Dendritic cell treated with granulocyte-macrophage colony-stimulating factor and Interleukin-4, amounts not matched to agents 40 ng/mL and 50 ng/mL, for 4 days (primary cell): ENCODE measurements around the gene PDSS2.
"Not testable (repeated sequence)": the region's sequence is repeated elsewhere in the genome, so short reads cannot be mapped to it uniquely, and the experiment has no call there.

ENCODE experiments used
- H3K27ac Mint-ChIP-seq: one replicate; pipeline ENCODE4 v1.8.0; 2022; ENCODE audit warnings: mild to moderate bottlenecking, mixed read lengths
- H3K27me3 Mint-ChIP-seq: one replicate; pipeline ENCODE4 v1.8.0; 2022; ENCODE audit warnings: mild to moderate bottlenecking, mixed read lengths
- H3K36me3 Mint-ChIP-seq: one replicate; pipeline ENCODE4 v1.8.0; 2022; ENCODE audit warnings: low read depth, mixed read lengths
- H3K4me1 Mint-ChIP-seq: one replicate; pipeline ENCODE4 v1.8.0; 2022; ENCODE audit warnings: low read depth, mixed read lengths
- H3K4me3 Mint-ChIP-seq: one replicate; pipeline ENCODE4 v1.8.0; 2022; ENCODE audit warnings: mild to moderate bottlenecking, moderate library complexity, mixed read lengths
- H3K9me3 Mint-ChIP-seq: one replicate; pipeline ENCODE4 v1.8.0; 2022; ENCODE audit warnings: mixed read lengths
- intact Hi-C: fragments of 100-400 bp; cut with micrococcal nuclease; formaldehyde crosslinking; loops from one replicate; pipeline ENCODE4 v1.15.0; 2022

PDSS2 gene

GRCh38 chr6:107488875-107489635 lies 29.7 kb upstream of the PDSS2 start:
- Mint-ChIP-seq H3K27ac (peak overlapping the region; percentile 64), H3K27me3 (peaks cover 44% of the 10 kb centered on the region), H3K9me3 (no peaks in the 10 kb centered on the region), H3K4me1 (peaks cover 33% of the 10 kb centered on the region), H3K36me3 (peaks cover 7% of the 10 kb centered on the region), H3K4me3 (peak overlapping the region; percentile 74)
- intact Hi-C loops: no loop called here

- Mint-ChIP-seq H3K36me3 (peaks cover 7% of the 10 kb centered on the region), H3K9me3 (no peaks in the 10 kb centered on the region), H3K27ac (peak overlapping the region; percentile 64), H3K4me3 (peak overlapping the region; percentile 74), H3K4me1 (peaks cover 33% of the 10 kb centered on the region), H3K27me3 (peaks cover 47% of the 10 kb centered on the region)
- intact Hi-C loops: no loop called here
Measured at GRCh38 chr6:107488174-107488874, 29.0 kb upstream of the PDSS2 start.

GRCh38 chr6:107485157-107485556 lies 25.8 kb upstream of the PDSS2 start:
- Mint-ChIP-seq H3K9me3 (no peaks in the 10 kb centered on the region), H3K36me3 (peaks cover 1% of the 10 kb centered on the region), H3K4me3 (no peak overlapping the region), H3K4me1 (peaks cover 19% of the 10 kb centered on the region), H3K27me3 (peaks cover 68% of the 10 kb centered on the region), H3K27ac (no peak overlapping the region)
- intact Hi-C loops: no loop called here

- Mint-ChIP-seq H3K36me3 (no peaks in the 10 kb centered on the region), H3K27ac (no peak overlapping the region), H3K27me3 (peaks cover 39% of the 10 kb centered on the region), H3K4me1 (no peaks in the 10 kb centered on the region), H3K4me3 (no peak overlapping the region), H3K9me3 (no peaks in the 10 kb centered on the region)
- intact Hi-C loops: no loop called here
Measured at GRCh38 chr6:107479089-107479690, 19.8 kb upstream of the PDSS2 start.

GRCh38 chr6:107475826-107476225 lies 16.5 kb upstream of the PDSS2 start:
- H3K27ac Mint-ChIP-seq, H3K4me1 Mint-ChIP-seq, H3K9me3 Mint-ChIP-seq, H3K4me3 Mint-ChIP-seq, H3K36me3 Mint-ChIP-seq, intact Hi-C loops: not testable (repeated sequence)
- H3K27me3 Mint-ChIP-seq: peaks cover 27% of the 10 kb centered on the region

GRCh38 chr6:107475360-107475759 lies 16.0 kb upstream of the PDSS2 start:
- H3K27me3 Mint-ChIP-seq: peaks cover 23% of the 10 kb centered on the region
- H3K36me3 Mint-ChIP-seq, intact Hi-C loops, H3K4me3 Mint-ChIP-seq, H3K9me3 Mint-ChIP-seq, H3K27ac Mint-ChIP-seq, H3K4me1 Mint-ChIP-seq: not testable (repeated sequence)

- Mint-ChIP-seq H3K27me3 (peaks cover 22% of the 10 kb centered on the region), H3K36me3 (no peaks in the 10 kb centered on the region), H3K9me3 (no peaks in the 10 kb centered on the region), H3K4me3 (no peak overlapping the region), H3K27ac (no peak overlapping the region), H3K4me1 (no peaks in the 10 kb centered on the region)
- intact Hi-C loops: no loop called here
Measured at GRCh38 chr6:107473660-107474059, 14.3 kb upstream of the PDSS2 start.

- peaks cover 21% of the 10 kb centered on the region for H3K27me3 Mint-ChIP-seq
- intact Hi-C loops: no loop called here
- no peak overlapping the region for H3K4me3 Mint-ChIP-seq
- H3K36me3 Mint-ChIP-seq: no peaks in the 10 kb centered on the region
- H3K27ac Mint-ChIP-seq: no peak overlapping the region
- no peaks in the 10 kb centered on the region for H3K4me1 Mint-ChIP-seq
- no peaks in the 10 kb centered on the region for H3K9me3 Mint-ChIP-seq
Measured at GRCh38 chr6:107470364-107470763, 11.0 kb upstream of the PDSS2 start.

- Mint-ChIP-seq H3K4me1 (peaks cover 6% of the 10 kb centered on the region), H3K9me3 (no peaks in the 10 kb centered on the region), H3K27ac (no peak overlapping the region), H3K27me3 (peaks cover 7% of the 10 kb centered on the region), H3K4me3 (no peak overlapping the region), H3K36me3 (no peaks in the 10 kb centered on the region)
- intact Hi-C loops: no loop called here
Measured at GRCh38 chr6:107466062-107466461, 6.7 kb upstream of the PDSS2 start.

- H3K27ac Mint-ChIP-seq: peak overlapping the region; percentile 99
- intact Hi-C loops: loop anchor here (2.0 kb wide), 1 partner anchor 211 kb away; no protein-coding TSS in a partner anchor
- H3K27me3 Mint-ChIP-seq: peaks cover 1% of the 10 kb centered on the region
- H3K4me1 Mint-ChIP-seq: peaks cover 28% of the 10 kb centered on the region
- H3K4me3 Mint-ChIP-seq: peak overlapping the region; percentile 96
- H3K36me3 Mint-ChIP-seq: peaks cover 12% of the 10 kb centered on the region
- H3K9me3 Mint-ChIP-seq: no peaks in the 10 kb centered on the region
Measured at GRCh38 chr6:107460083-107460631, 793 bp upstream of the PDSS2 start.

- intact Hi-C loops: no loop called here
- peaks cover 1% of the 10 kb centered on the region for H3K27me3 Mint-ChIP-seq
- H3K4me1 Mint-ChIP-seq: peaks cover 28% of the 10 kb centered on the region
Measured at GRCh38 chr6:107458672-107459282, 587 bp downstream of the PDSS2 start.

GRCh38 chr6:107448776-107449175 lies 10.6 kb downstream of the PDSS2 start:
- intact Hi-C loops: no loop called here
- Mint-ChIP-seq H3K27me3 (no peaks in the 10 kb centered on the region), H3K36me3 (peaks cover 60% of the 10 kb centered on the region), H3K27ac (no peak overlapping the region), H3K4me1 (no peaks in the 10 kb centered on the region), H3K4me3 (no peak overlapping the region), H3K9me3 (peaks cover 45% of the 10 kb centered on the region)

More at GRCh38 chr6:107458672-107459282, 587 bp downstream of the PDSS2 start:
- peak overlapping the region; percentile 99 for H3K27ac Mint-ChIP-seq
- H3K36me3 Mint-ChIP-seq: peaks cover 12% of the 10 kb centered on the region
- H3K4me3 Mint-ChIP-seq: peak overlapping the region; percentile 96
- no peaks in the 10 kb centered on the region for H3K9me3 Mint-ChIP-seq

- intact Hi-C loops: no loop called here
- Mint-ChIP-seq H3K9me3 (peaks cover 45% of the 10 kb centered on the region), H3K4me3 (no peak overlapping the region), H3K27me3 (no peaks in the 10 kb centered on the region), H3K4me1 (peaks cover 5% of the 10 kb centered on the region), H3K27ac (no peak overlapping the region), H3K36me3 (peaks cover 57% of the 10 kb centered on the region)
Measured at GRCh38 chr6:107447663-107448216, 11.6 kb downstream of the PDSS2 start.
